Measurements from ENCODE around the gene IGSF11. TPM values are rescaled to one million over a fixed set of nuclear protein-coding genes. Genes with fewer than 3 reads are reported as not detected.

The IGSF11 gene
- total RNA-seq, 1 donor from 2014 or later = 0.39 TPM

- Histone ChIP-seq H2AFZ (ENCODE audit: low read depth, low read length) (no peak overlapping the region), H3K36me3 (ENCODE audit: insufficient read depth, low read length) (no peaks in the 10 kb centered on the region), H3K27me3 (ENCODE audit: insufficient read depth, low read length) (no peaks in the 10 kb centered on the region), H3K9me3 (ENCODE audit: insufficient read depth, low read depth, low read length) (no peaks in the 10 kb centered on the region), H4K20me1 (ENCODE audit: insufficient read depth, low read length) (no peaks in the 10 kb centered on the region), H3K27ac (ENCODE audit: low read depth, low read length) (no peak overlapping the region), H3K4me2 (ENCODE audit: low read length) (no peak overlapping the region), H3K4me1 (ENCODE audit: insufficient read depth, low read length) (no peaks in the 10 kb centered on the region), H3K79me2 (ENCODE audit: insufficient read depth, low read length) (no peaks in the 10 kb centered on the region), H3K4me3 (ENCODE audit: insufficient read depth, low read depth, low read length) (no peak overlapping the region), H3K9ac (ENCODE audit: low read length) (no peak overlapping the region)
- H3K4me3 Mint-ChIP-seq (ENCODE audit: unreplicated experiment) = no peak overlapping the region
- H3K9me3 Mint-ChIP-seq (ENCODE audit: unreplicated experiment) = no peaks in the 10 kb centered on the region
- no peak for FAIRE-seq
- H3K27ac Mint-ChIP-seq (ENCODE audit: unreplicated experiment) = peak overlapping the region; percentile 47
- TF ChIP-seq, protein P1, sequence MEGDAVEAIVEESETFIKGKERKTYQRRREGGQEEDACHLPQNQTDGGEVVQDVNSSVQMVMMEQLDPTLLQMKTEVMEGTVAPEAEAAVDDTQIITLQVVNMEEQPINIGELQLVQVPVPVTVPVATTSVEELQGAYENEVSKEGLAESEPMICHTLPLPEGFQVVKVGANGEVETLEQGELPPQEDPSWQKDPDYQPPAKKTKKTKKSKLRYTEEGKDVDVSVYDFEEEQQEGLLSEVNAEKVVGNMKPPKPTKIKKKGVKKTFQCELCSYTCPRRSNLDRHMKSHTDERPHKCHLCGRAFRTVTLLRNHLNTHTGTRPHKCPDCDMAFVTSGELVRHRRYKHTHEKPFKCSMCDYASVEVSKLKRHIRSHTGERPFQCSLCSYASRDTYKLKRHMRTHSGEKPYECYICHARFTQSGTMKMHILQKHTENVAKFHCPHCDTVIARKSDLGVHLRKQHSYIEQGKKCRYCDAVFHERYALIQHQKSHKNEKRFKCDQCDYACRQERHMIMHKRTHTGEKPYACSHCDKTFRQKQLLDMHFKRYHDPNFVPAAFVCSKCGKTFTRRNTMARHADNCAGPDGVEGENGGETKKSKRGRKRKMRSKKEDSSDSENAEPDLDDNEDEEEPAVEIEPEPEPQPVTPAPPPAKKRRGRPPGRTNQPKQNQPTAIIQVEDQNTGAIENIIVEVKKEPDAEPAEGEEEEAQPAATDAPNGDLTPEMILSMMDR (IDR thresholded peaks at IDR 0.05; ENCODE audit: insufficient read depth, low read depth, low read length) = no peak
- TF ChIP-seq EZH2 (IDR thresholded peaks at IDR 0.05; ENCODE audit: insufficient read depth, low read length) = no peak
- DNase-seq (ENCODE audit: low read depth) = peak; percentile 8
- H3K36me3 Mint-ChIP-seq (ENCODE audit: low read depth, unreplicated experiment) = no peaks in the 10 kb centered on the region
- peaks cover 8% of the 10 kb centered on the region for H3K4me1 Mint-ChIP-seq (ENCODE audit: low read depth, unreplicated experiment)
- no peaks in the 10 kb centered on the region for H3K27me3 Mint-ChIP-seq (ENCODE audit: low read depth, unreplicated experiment)
These were observed 96.3 kb downstream of the IGSF11 start for GRCh38 chr3:118938183-118938961.

DNA sequence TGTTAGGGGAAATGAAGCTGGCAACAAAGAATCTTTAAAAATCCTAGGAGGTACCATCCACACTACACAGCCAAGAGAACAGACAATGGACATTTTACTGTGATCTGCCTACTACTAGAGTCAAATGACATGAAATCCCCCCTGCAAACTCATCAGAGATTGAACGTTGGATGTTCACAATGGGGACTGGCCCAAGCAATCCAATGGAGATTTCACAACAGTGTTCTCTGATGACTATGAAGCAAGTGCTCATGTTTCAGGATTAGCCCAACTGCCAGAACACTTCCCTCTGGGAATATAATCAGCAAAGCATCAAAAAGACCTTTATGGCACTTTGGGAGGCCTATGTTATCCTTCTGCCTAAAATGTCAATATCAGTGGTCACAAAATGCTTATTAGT, 97.8 kb downstream of the IGSF11 start:
- H2AFZ ChIP-seq (ENCODE audit: low read depth, low read length) = no peak overlapping the region
- H3K4me2 ChIP-seq (ENCODE audit: low read length) = no peak overlapping the region
- no peak overlapping the region for H3K4me3 Mint-ChIP-seq (ENCODE audit: unreplicated experiment)
- no peaks in the 10 kb centered on the region for H4K20me1 ChIP-seq (ENCODE audit: insufficient read depth, low read length)
- FAIRE-seq (no peak), DNase-seq (ENCODE audit: low read depth) (no peak)
- no peaks in the 10 kb centered on the region for H3K4me1 ChIP-seq (ENCODE audit: insufficient read depth, low read length)
- H3K36me3 Mint-ChIP-seq (ENCODE audit: low read depth, unreplicated experiment) = no peaks in the 10 kb centered on the region
- no peak for TF ChIP-seq EZH2 (IDR thresholded peaks at IDR 0.05; ENCODE audit: insufficient read depth, low read length)
- TF ChIP-seq, protein P1 (IDR thresholded peaks at IDR 0.05; ENCODE audit: insufficient read depth, low read depth, low read length) = no peak
- no peaks in the 10 kb centered on the region for H3K27me3 ChIP-seq (ENCODE audit: insufficient read depth, low read length)
- H3K27ac Mint-ChIP-seq (ENCODE audit: unreplicated experiment) = no peak overlapping the region
- no peaks in the 10 kb centered on the region for H3K9me3 ChIP-seq (ENCODE audit: insufficient read depth, low read depth, low read length)
- H3K79me2 ChIP-seq (ENCODE audit: insufficient read depth, low read length) = no peaks in the 10 kb centered on the region
- no peak overlapping the region for H3K9ac ChIP-seq (ENCODE audit: low read length)
- no peaks in the 10 kb centered on the region for H3K36me3 ChIP-seq (ENCODE audit: insufficient read depth, low read length)
- H3K27ac ChIP-seq (ENCODE audit: low read depth, low read length) = no peak overlapping the region
- H3K9me3 Mint-ChIP-seq (ENCODE audit: unreplicated experiment) = no peaks in the 10 kb centered on the region
- no peaks in the 10 kb centered on the region for H3K27me3 Mint-ChIP-seq (ENCODE audit: low read depth, unreplicated experiment)
- no peak overlapping the region for H3K4me3 ChIP-seq (ENCODE audit: insufficient read depth, low read depth, low read length)
- peaks cover 8% of the 10 kb centered on the region for H3K4me1 Mint-ChIP-seq (ENCODE audit: low read depth, unreplicated experiment)
